Liver (tissue), 9 donors: ENCODE results near the gene OR10G8. TPM values are rescaled to one million over a fixed set of nuclear protein-coding genes. Genes with fewer than 3 reads are reported as not detected.

Source experiments
- DNase-seq: peaks from one replicate; pipeline ENCODE4 v3.0.0-alpha.2; 2017; ENCODE audit warnings: low spot score
- H3K27ac ChIP-seq, 2 donors: one replicate each; pipeline ENCODE4 v1.7.0; 2013; ENCODE audit warnings: inconsistent platforms in 2 of 2, low read length in 2 of 2, control low read depth in 1 of 2, low read depth in 1 of 2, mild to moderate bottlenecking in 1 of 2
- H3K27me3 ChIP-seq, 4 donors: one replicate each; pipeline versions ENCODE4 v1.6.1 to v1.7.0; 2013; ENCODE audit warnings: low read length in 3 of 4, inconsistent platforms in 1 of 4, mild to moderate bottlenecking in 1 of 4, moderate library complexity in 1 of 4; ENCODE audit not compliant: control insufficient read depth in 4 of 4, insufficient read depth in 4 of 4
- H3K36me3 ChIP-seq, 4 donors: one replicate each; pipeline versions ENCODE4 v1.6.1 to v1.7.0; 2013; ENCODE audit warnings: low read length in 3 of 4, mild to moderate bottlenecking in 3 of 4, low read depth in 1 of 4, moderate library complexity in 1 of 4; ENCODE audit not compliant: control insufficient read depth in 4 of 4, insufficient read depth in 3 of 4
- H3K4me1 ChIP-seq, 4 donors: one replicate each; pipeline versions ENCODE4 v1.6.1 to v1.7.0; 2013; ENCODE audit warnings: low read length in 3 of 4, mild to moderate bottlenecking in 3 of 4, moderate library complexity in 1 of 4; ENCODE audit not compliant: control insufficient read depth in 4 of 4, insufficient read depth in 4 of 4
- H3K4me3 ChIP-seq, 3 donors: one replicate each; pipeline versions ENCODE4 v1.6.1 to v1.7.0; 2013; ENCODE audit warnings: low read length in 3 of 3, control low read depth in 1 of 3, low read depth in 1 of 3, mild to moderate bottlenecking in 1 of 3
- H3K9ac ChIP-seq, 2 donors: one replicate each; pipeline ENCODE4 v1.7.0; 2013; ENCODE audit warnings: low read length in 2 of 2, mild to moderate bottlenecking in 2 of 2, moderate library complexity in 2 of 2, control low read depth in 1 of 2, low read depth in 1 of 2
- H3K9me3 ChIP-seq, 4 donors: one replicate each; pipeline versions ENCODE4 v1.6.1 to v1.7.0; 2013; ENCODE audit warnings: low read length in 3 of 4; ENCODE audit not compliant: control insufficient read depth in 4 of 4
- ATF3 ChIP-seq: IDR thresholded peaks from 2 replicates; pipeline ENCODE4 v1.6.1; 2016; ENCODE audit warnings: antibody characterized with exemption
- CTCF ChIP-seq: fragments of 150-350 bp; IDR thresholded peaks from 2 replicates; pipeline ENCODE4 v1.5.1; 2017; ENCODE audit warnings: improper control_type of control experiment, low read depth, low read length; ENCODE audit not compliant: missing input control
- EGR1 ChIP-seq, 2 donors: IDR thresholded peaks; 2 replicates each; pipeline ENCODE4 v1.6.1; 2016 to 2018; ENCODE audit warnings: antibody characterized with exemption in 2 of 2, low read depth in 2 of 2
- FOXA1 ChIP-seq: IDR thresholded peaks from 2 replicates; pipeline ENCODE4 v1.6.1; 2016; ENCODE audit warnings: antibody characterized with exemption
- FOXA2 ChIP-seq: IDR thresholded peaks from 2 replicates; pipeline ENCODE4 v1.6.1; 2016; ENCODE audit warnings: antibody characterized with exemption
- GABPA ChIP-seq, 2 donors: IDR thresholded peaks in 1 of 2; conservative IDR thresholded peaks in 1 of 2; 2 replicates each; pipeline ENCODE4 v1.6.1; 2016; ENCODE audit warnings: antibody characterized with exemption in 2 of 2, mild to moderate bottlenecking in 1 of 2, moderate library complexity in 1 of 2
- HNF4A ChIP-seq, 2 donors: conservative IDR thresholded peaks; 2 replicates each; pipeline ENCODE4 v1.6.1; 2016; ENCODE audit warnings: antibody characterized with exemption in 2 of 2, mild to moderate bottlenecking in 2 of 2
- HNF4G ChIP-seq: IDR thresholded peaks from 2 replicates; pipeline ENCODE4 v1.6.1; 2016; ENCODE audit warnings: antibody characterized with exemption
- JUND ChIP-seq, 2 donors: IDR thresholded peaks; 2 replicates each; pipeline ENCODE4 v1.6.1; 2016; ENCODE audit warnings: antibody characterized with exemption in 2 of 2
- MAX ChIP-seq: IDR thresholded peaks from 2 replicates; pipeline ENCODE4 v1.6.1; 2016; ENCODE audit warnings: antibody characterized with exemption
- NR2F2 ChIP-seq: IDR thresholded peaks from 2 replicates; pipeline ENCODE4 v1.6.1; 2016; ENCODE audit warnings: antibody characterized with exemption
- RAD21 ChIP-seq, 2 donors: IDR thresholded peaks; 2 replicates each; pipeline ENCODE4 v1.6.1; 2016; ENCODE audit warnings: antibody characterized with exemption in 2 of 2, mild to moderate bottlenecking in 2 of 2
- REST ChIP-seq: IDR thresholded peaks from 2 replicates; pipeline ENCODE4 v1.6.1; 2016; ENCODE audit warnings: antibody characterized with exemption, mild to moderate bottlenecking
- RXRA ChIP-seq, 2 donors: IDR thresholded peaks; 2 replicates each; pipeline ENCODE4 v1.6.1; 2017 to 2018; ENCODE audit warnings: antibody characterized with exemption in 2 of 2, mild to moderate bottlenecking in 1 of 2
- SP1 ChIP-seq: IDR thresholded peaks from 2 replicates; pipeline ENCODE4 v1.6.1; 2018; ENCODE audit warnings: antibody characterized with exemption, mild to moderate bottlenecking
- TAF1 ChIP-seq: conservative IDR thresholded peaks from 2 replicates; pipeline ENCODE4 v1.6.1; 2016; ENCODE audit warnings: antibody characterized with exemption, mild to moderate bottlenecking
- YY1 ChIP-seq: IDR thresholded peaks from 2 replicates; pipeline ENCODE4 v1.6.1; 2016; ENCODE audit warnings: antibody characterized with exemption, mild to moderate bottlenecking
- ZBTB33 ChIP-seq: IDR thresholded peaks from 2 replicates; pipeline ENCODE4 v1.6.1; 2016; ENCODE audit warnings: antibody characterized with exemption
- WGBS: extraction: QIAGEN DNeasy Blood & Tissue Kit; methylation state at CpG from one replicate; pipeline ENCODE4 v1.1.7; 2013; 5-methylcytosine and 5-hydroxymethylcytosine counted together
- polyA plus RNA-seq, 2 donors: library from polyadenylated mRNA; stranded (reverse) in 1 of 2; unstranded in 1 of 2; fragments of 200-250 nt in 1 of 2; fragments of >200 nt in 1 of 2; fragmentation: Nextera tagmentation in 1 of 2; extraction: Ambion mirVana in 1 of 2; gene quantifications; one replicate each; pipeline versions ENCODE4 v1.2.1 to v1.2.3, GENCODE V29; 2013 to 2015
- total RNA-seq, 2 donors: library from RNA; depleted of rRNA; stranded (reverse); fragments of >200 nt; gene quantifications; one replicate each; pipeline ENCODE4 v1.2.3, GENCODE V29; 2014
- donor health status: healthy.
- donor health status: healthy.
- donor health status: healthy.
- donor health status: healthy.
- donor health status: healthy.

Gene OR10G8
- total and polyA plus RNA-seq, 4 donors, result not detected

- Histone ChIP-seq H3K27me3 (peaks cover 0 to 8% (median 5%) of the 10 kb centered on the region in 4 donors), H3K4me3 (no peak overlapping the region), H3K9me3 (no peaks in the 10 kb centered on the region), H3K27ac (no peak overlapping the region), H3K36me3 (no peaks in the 10 kb centered on the region), H3K9ac (no peak overlapping the region), H3K4me1 (peaks cover 0 to 4% (median 3%) of the 10 kb centered on the region in 4 donors)
- no peak for TF ChIP-seq ATF3
- TF ChIP-seq REST, result no peak
- no peak for TF ChIP-seq NR2F2
- TF ChIP-seq HNF4G, result no peak
- no peak for TF ChIP-seq EGR1 (IDR thresholded peaks at IDR 0.05; ENCODE audit: low read depth in 2 of 2)
- TF ChIP-seq ZBTB33, result no peak
- no peak for TF ChIP-seq JUND (IDR thresholded peaks at IDR 0.05)
- TF ChIP-seq RAD21 (IDR thresholded peaks at IDR 0.05), result no peak
- no peak for TF ChIP-seq CTCF
- no peak for TF ChIP-seq YY1
- no peak for TF ChIP-seq SP1
- no peak for TF ChIP-seq GABPA (IDR thresholded peaks at IDR 0.05 in 1 of 2, conservative IDR thresholded peaks at IDR 0.05 in 1 of 2)
- TF ChIP-seq MAX, result no peak
- no peak for TF ChIP-seq FOXA2
- no peak for TF ChIP-seq RXRA (IDR thresholded peaks at IDR 0.05)
- no peak for TF ChIP-seq HNF4A (conservative IDR thresholded peaks at IDR 0.05)
- TF ChIP-seq FOXA1, result no peak
- TF ChIP-seq TAF1, result no peak
- 90% methylated on average over 2 of the region's 2 CpGs for WGBS
- no peak for DNase-seq
Measured at GRCh38 chr11:124078591-124078990, 52.0 kb downstream of the OR10G8 start.
